HPDE6-E6E7 (cell line): ENCODE measurements around the gene DHX58.
A peak's percentile ranks its signal among the peaks of the same experiment; 100 is the strongest.

ENCODE experiments used
- DNase-seq: peaks from one replicate; pipeline ENCODE4 v3.0.0; 2011; ENCODE audit warnings: missing footprints; ENCODE audit errors: extremely low spot score

DHX58 gene

GRCh38 chr17:42129109-42129837 lies 16.8 kb upstream of the DHX58 start:
- DNase-seq = no peak

GRCh38 chr17:42127414-42127813 lies 14.9 kb upstream of the DHX58 start:
- DNase-seq = no peak

GRCh38 chr17:42126836-42127235 lies 14.3 kb upstream of the DHX58 start:
- DNase-seq = no peak

- no peak for DNase-seq
These were observed 13.1 kb upstream of the DHX58 start for GRCh38 chr17:42125565-42125964.

GRCh38 chr17:42124256-42124655 lies 11.7 kb upstream of the DHX58 start:
- DNase-seq = no peak

GRCh38 chr17:42122371-42123303 lies 10.1 kb upstream of the DHX58 start, which contains the start of gene HSPB9:
Gene HSPB9, plus strand, starts transcription at chr17:42122804. Its CDS starts 47 bp downstream, at chr17:42122851.
- no peak for DNase-seq

- DNase-seq = peak; percentile 92
These were observed 8.6 kb upstream of the DHX58 start, which contains the start of gene KAT2A for GRCh38 chr17:42120770-42121769. Gene KAT2A, minus strand, starts transcription at chr17:42121367. Its CDS starts 63 bp downstream, at chr17:42121304.

GRCh38 chr17:42120161-42120769 lies 7.8 kb upstream of the DHX58 start:
- no peak for DNase-seq

GRCh38 chr17:42119301-42119700 lies 6.8 kb upstream of the DHX58 start:
- DNase-seq = no peak

GRCh38 chr17:42118545-42118944 lies 6.0 kb upstream of the DHX58 start:
- no peak for DNase-seq

- no peak for DNase-seq
These were observed 5.6 kb upstream of the DHX58 start for GRCh38 chr17:42118126-42118510.

- DNase-seq = no peak
These were observed 5.0 kb upstream of the DHX58 start for GRCh38 chr17:42117397-42118125.

GRCh38 chr17:42116705-42117396 lies 4.3 kb upstream of the DHX58 start:
- peak; percentile 56 for DNase-seq

- no peak for DNase-seq
These were observed 1.6 kb upstream of the DHX58 start for GRCh38 chr17:42114118-42114517.

GRCh38 chr17:42113293-42114069 lies 967 bp upstream of the DHX58 start:
- no peak for DNase-seq

- peak; percentile 38 for DNase-seq
These were observed 503 bp downstream of the DHX58 start for GRCh38 chr17:42111871-42112551.

- DNase-seq = no peak
These were observed 1.3 kb downstream of the DHX58 start for GRCh38 chr17:42111265-42111636.
